K562 (cell line): ENCODE results near the gene ZBTB20.

ENCODE experiments used
- POLR2A ChIP-seq: fragments of 450-650 bp; conservative IDR thresholded peaks from 2 replicates; pipeline ENCODE4 v1.6.1; 2016
- ZMIZ1 ChIP-seq, 2 experiments: fragments of 150-350 bp in 1 of 2; IDR thresholded peaks; 2 replicates each; pipeline ENCODE4 v1.6.1; 2012 to 2016; ENCODE audit warnings: low read depth in 2 of 2, low read length in 2 of 2, mild to moderate bottlenecking in 1 of 2, moderate library complexity in 1 of 2

- TF ChIP-seq ZMIZ1 (IDR thresholded peaks at IDR 0.05; ENCODE audit: low read depth in 2 of 2, low read length in 2 of 2) (no peak), POLR2A (no peak)
These were observed 459.9 kb downstream of the ZBTB20 start for GRCh38 chr3:114687151-114687550.
